Body of pancreas (tissue), 4 donors: ENCODE measurements around the gene PLD6. TPM values are rescaled to one million over a fixed set of nuclear protein-coding genes. Genes with fewer than 3 reads are reported as not detected.

Experiments
- ATAC-seq: fragments of 150-250 bp; one replicate; pipeline ENCODE4 v1.9.1; 2016
- DNase-seq, 4 donors: peaks; one replicate each; pipeline ENCODE4 v3.0.0-alpha.2; 2019
- H3K27ac ChIP-seq, 4 donors: fragments of 200-600 bp; sonication (generic); 1 replicate in 3 of 4; 2 replicates in 1 of 4; pipeline versions ENCODE4 v1.5.1 to v1.6.1; 2016 to 2019; ENCODE audit warnings: mild to moderate bottlenecking in 1 of 4, mixed read lengths in 1 of 4, moderate library complexity in 1 of 4
- H3K27me3 ChIP-seq, 2 donors: fragments of 200-600 bp; sonication (generic); one replicate each; pipeline ENCODE4 v1.6.0; 2016; ENCODE audit warnings: mild to moderate bottlenecking in 1 of 2
- H3K36me3 ChIP-seq, 2 donors: fragments of 200-600 bp; sonication (generic); replicated peaks in 1 of 2; 2 replicates each; pipeline ENCODE4 v1.5.1; 2016; ENCODE audit warnings: low read depth in 2 of 2; ENCODE audit not compliant: insufficient read depth in 1 of 2
- H3K4me1 ChIP-seq: fragments of 200-600 bp; sonication (generic); one replicate; pipeline ENCODE4 v1.6.0; 2016
- H3K4me3 ChIP-seq, 2 donors: fragments of 200-600 bp; sonication (generic); 1 replicate in 1 of 2; 2 replicates in 1 of 2; pipeline ENCODE4 v1.5.1; 2016 to 2019
- H3K9me3 ChIP-seq, 3 donors: fragments of 200-600 bp; sonication (generic); 1 replicate in 2 of 3; 2 replicates in 1 of 3; pipeline ENCODE4 v1.5.1; 2016
- POLR2A ChIP-seq, 3 donors: fragments of 450-650 bp; IDR thresholded peaks; one replicate each; pipeline ENCODE4 v1.6.1; 2016; ENCODE audit warnings: antibody characterized with exemption in 3 of 3, mild to moderate bottlenecking in 2 of 3
- WGBS, 2 donors: methylation state at CpG; one replicate each; pipeline ENCODE4 v1.1.5; 2017; 5-methylcytosine and 5-hydroxymethylcytosine counted together
- intact Hi-C: fragments of 100-400 bp; cut with DNase I; formaldehyde crosslinking; loops from one replicate; pipeline ENCODE4 v1.15.1; 2023
- small RNA-seq: library from RNA; depleted of rRNA; stranded (forward); fragments of <200 nt; gene quantifications from one replicate; pipeline ENCODE3, GENCODE V24; 2016
- total RNA-seq, 2 donors: library from RNA; depleted of rRNA; stranded (reverse); fragments of >200 nt; gene quantifications; one replicate each; pipeline ENCODE4 v1.1.0, GENCODE V29; 2016
- TF ChIP-seq, protein P1 (sequence below), 7 experiments: fragments of 450-650 bp in 4 of 7; fragments of 200-600 bp in 3 of 7; sonication (generic) in 3 of 7; IDR thresholded peaks; one replicate each; pipeline ENCODE4 v1.5.1; 2016 to 2019; ENCODE audit warnings: antibody characterized with exemption in 7 of 7

The PLD6 gene
- total RNA-seq, 2 donors from 2014 or later, result 3.6 to 6.6 TPM

DNA sequence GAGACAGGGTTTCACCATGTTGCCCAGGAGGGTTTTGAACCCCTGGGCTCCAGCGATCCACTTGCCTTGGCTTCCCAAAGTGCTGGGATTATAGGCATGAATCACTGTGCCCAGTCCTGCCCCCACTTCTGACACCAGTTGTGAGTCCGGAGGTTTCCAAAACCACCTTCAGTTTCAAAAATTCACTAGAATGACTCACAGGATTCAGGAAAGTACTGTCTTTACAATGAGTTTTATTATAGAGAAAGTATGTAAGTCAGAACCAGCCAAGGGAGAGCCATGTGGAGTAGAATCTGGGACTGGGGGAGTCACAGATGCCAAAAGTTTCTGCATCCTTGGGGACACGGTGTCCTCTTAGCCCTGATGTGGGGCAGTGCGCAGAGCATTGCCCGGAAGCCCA lies 55.1 kb downstream of the PLD6 start:
- H3K27ac ChIP-seq, result no peak overlapping the region

More for the DNA sequence above, 55.1 kb downstream of the PLD6 start:
- Histone ChIP-seq H3K9me3 (no peaks in the 10 kb centered on the region), H3K27me3 (no peaks in the 10 kb centered on the region), H3K4me3 (no peak overlapping the region), H3K4me1 (no peaks in the 10 kb centered on the region), H3K36me3 (peaks cover 0 to 17% of the 10 kb centered on the region in 2 donors)
- TF ChIP-seq POLR2A (IDR thresholded peaks at IDR 0.05), result no peak
- TF ChIP-seq, protein P1, sequence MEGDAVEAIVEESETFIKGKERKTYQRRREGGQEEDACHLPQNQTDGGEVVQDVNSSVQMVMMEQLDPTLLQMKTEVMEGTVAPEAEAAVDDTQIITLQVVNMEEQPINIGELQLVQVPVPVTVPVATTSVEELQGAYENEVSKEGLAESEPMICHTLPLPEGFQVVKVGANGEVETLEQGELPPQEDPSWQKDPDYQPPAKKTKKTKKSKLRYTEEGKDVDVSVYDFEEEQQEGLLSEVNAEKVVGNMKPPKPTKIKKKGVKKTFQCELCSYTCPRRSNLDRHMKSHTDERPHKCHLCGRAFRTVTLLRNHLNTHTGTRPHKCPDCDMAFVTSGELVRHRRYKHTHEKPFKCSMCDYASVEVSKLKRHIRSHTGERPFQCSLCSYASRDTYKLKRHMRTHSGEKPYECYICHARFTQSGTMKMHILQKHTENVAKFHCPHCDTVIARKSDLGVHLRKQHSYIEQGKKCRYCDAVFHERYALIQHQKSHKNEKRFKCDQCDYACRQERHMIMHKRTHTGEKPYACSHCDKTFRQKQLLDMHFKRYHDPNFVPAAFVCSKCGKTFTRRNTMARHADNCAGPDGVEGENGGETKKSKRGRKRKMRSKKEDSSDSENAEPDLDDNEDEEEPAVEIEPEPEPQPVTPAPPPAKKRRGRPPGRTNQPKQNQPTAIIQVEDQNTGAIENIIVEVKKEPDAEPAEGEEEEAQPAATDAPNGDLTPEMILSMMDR (IDR thresholded peaks at IDR 0.05), result no peak
- 88 to 95% methylated on average over 5 of the region's 5 CpGs for WGBS, 2 donors
- DNase-seq, result no peak
- intact Hi-C loops, result no loop called here
- ATAC-seq, result no peak

Small RNA genes within 50 kb of the gene (small RNA-seq; reads per million reads assigned to genes)
- not detected for gene RNU6-767P

Other genes with a start within 250 kb of the PLD6 start
- not detected for gene TNFRSF13B, start 234.2 kb downstream of the PLD6 start, total RNA-seq
- gene MPRIP, start 163.9 kb downstream of the PLD6 start, total RNA-seq, result 100 to 1,000 TPM; 147 to 269 TPM
- 10 to 100 TPM; 35.8 to 64.3 TPM for gene FLCN, start 30.8 kb upstream of the PLD6 start, total RNA-seq
- gene COPS3, start 74.9 kb upstream of the PLD6 start, total RNA-seq, result 10 to 100 TPM; 23.1 to 29.8 TPM
- 1 to 10 TPM; 1.0 to 1.3 TPM for gene NT5M, start 97.0 kb upstream of the PLD6 start, total RNA-seq